GM18907 (cell line): Measurements from ENCODE around the gene ADAT1.

Experiments used
- ATAC-seq: cut with Tn5 transposase; IDR thresholded peaks from one replicate; pipeline ENCODE4 v1.9.1; 2021; ENCODE audit warnings: mild to moderate bottlenecking, moderate library complexity; ENCODE audit not compliant: unreplicated experiment

The ADAT1 gene

DNA sequence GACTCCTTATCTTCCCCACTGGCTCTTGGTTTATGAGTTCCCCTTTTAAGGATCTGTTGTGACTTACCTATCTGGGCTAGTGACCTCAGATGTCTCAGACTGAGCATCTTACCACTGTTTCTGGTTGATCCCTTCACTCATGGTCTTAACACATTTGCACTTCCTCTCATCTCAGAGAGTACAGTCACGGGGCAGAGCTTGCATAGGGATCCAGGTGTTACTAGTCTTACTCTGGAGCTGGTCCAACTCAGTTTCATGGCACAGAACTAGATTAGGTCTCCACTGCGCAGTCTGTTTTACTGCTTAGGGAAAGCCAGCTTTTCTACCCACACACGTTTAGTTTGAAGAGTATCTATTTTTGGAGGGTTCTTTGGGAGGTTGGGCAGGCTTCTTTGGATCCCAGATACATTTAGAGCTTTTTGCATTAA lies 46.7 kb downstream of the ADAT1 start:
- ATAC-seq: peak; percentile 50

DNA sequence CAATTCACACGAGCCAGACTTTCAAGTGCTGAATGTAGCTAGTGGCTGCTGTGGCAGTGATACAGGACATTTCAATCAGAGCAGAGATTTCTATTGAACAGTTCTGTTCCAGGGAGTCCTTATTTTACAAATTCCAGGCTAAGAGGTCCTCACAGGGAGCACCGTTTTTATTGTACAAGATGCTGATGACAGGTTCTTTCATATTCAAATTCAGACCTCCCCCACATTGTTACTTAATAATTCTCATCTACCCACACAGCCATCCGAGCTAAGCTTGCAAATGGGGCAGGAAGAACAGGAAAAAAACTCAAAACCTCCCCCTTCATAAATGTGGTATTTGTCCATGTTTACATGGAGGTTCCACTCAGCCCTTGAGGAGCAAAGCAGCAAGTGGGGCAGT lies 47.1 kb downstream of the ADAT1 start:
- no peak for ATAC-seq

DNA sequence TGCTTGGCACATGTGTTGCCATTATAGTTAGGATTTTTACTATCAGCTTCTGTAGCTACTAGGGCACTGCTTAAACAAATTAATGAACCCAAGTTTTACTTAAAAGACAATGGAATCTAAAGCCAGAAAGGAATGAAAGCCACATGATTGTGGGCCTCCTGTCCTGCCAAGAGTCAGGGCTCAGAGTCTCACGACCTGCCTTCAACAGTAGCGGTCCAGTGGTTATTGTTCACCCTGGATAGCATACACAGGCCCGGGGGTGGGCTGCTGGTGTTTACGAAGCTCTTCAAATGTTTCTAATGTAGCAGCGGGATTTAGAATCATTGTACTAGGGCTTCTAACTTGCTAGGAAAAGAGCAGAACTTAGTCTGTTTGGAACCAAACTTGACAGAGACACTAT lies 49.1 kb downstream of the ADAT1 start:
- no peak for ATAC-seq

DNA sequence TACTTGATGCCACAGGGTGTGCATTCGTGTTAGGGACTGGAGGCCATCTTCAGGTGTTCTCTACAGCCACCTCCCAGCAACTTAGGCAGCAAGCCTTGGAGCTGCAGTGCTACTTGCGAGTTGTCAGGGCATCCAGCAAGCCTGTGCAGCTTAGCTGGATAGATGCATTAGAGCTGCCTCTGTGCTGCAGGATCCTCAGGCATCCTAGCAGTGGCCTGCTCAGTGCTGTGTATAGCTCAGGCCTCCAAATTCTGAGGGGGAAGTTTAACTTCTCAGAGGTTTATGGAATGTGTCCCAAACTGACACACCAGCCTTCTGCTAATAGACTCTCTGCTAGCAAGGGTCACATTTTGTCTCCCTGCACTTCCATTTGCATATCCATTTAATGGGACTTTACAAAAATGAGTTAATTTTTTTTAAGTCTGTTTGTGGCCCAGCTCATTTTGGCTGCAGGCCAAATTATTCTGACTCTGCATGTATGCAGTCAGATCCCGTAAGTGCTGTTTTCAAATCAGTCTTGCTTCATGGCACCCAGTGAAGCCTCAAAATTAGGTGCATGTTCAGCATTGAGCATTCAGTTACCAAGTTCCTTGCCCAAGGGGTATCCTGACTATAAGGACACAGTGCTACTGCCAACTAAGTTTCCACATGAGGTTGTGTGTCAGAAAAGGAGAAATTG lies 50.1 kb downstream of the ADAT1 start:
- no peak for ATAC-seq

DNA sequence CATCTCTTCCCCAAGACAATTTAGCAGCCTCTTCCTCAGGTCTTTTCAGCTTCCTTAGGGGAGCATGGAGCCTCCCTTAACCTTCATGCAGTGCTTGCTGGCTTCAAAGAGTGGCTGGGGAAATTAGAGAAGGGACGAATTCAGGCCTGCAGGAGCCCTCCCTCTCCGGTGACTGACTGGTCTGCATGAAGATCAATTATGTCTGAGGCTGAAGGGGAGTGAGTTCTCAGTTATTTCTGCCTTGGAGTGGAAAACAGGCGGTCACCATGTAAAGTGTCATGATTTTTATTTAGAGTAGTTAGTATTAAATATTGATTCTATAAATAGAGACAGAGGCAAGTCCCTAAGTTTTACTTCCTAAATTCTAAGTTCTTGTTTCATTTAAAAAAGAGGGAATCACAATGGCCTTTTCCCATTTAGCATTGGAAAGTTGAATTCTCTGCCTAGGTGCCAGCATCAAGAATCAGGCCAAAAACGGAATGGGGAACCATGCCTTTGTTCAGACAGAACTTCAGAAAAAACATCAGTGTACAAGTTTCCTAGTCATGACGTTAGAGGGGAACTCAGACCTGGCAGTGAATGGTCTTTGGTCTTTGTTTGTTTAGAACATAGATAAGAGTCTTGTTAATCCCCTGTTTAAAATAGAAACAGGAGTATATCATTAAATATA lies 52.5 kb downstream of the ADAT1 start:
- ATAC-seq: no peak

DNA sequence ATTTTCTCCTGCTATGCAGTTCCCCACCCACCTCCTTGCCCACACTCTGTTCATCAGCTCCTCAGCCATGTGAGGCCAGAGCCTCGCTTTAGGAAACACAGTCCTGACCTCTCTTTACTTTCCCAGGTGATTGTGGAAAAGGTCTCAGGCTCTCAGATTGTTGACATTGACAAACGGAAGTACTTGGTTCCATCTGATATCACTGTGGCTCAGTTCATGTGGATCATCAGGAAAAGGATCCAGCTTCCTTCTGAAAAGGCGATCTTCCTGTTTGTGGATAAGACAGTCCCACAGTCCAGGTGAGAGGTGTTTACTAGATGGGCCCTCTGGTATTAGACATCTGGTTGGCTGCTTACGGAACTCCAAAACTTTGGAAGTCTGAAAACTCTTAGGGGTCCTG lies 55.2 kb downstream of the ADAT1 start:
- no peak for ATAC-seq

DNA sequence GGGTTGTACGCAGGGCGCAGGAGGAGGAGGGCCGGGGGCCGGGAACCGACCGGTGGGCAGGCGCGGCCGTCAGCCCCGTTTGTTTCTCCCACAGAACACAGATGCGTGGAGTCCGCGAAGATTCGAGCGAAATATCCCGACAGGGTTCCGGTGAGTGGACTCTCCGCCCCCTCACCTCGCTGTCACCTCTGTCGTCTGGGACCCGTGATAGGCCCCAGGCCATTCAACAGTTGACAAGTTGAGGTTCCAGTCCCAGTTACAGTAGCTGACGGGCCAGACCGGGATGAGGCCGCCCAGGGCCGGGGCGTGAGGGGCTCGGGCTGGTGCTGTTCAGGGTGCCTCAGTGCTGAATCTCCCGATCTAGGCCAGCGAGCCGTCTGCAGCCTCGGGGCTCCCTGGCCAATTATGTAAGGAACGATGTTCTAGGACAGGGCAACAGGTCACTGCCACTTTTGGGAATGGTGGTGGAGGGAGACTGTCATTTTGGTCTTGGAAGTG lies 56.3 kb downstream of the ADAT1 start:
- peak; percentile 9 for ATAC-seq

DNA sequence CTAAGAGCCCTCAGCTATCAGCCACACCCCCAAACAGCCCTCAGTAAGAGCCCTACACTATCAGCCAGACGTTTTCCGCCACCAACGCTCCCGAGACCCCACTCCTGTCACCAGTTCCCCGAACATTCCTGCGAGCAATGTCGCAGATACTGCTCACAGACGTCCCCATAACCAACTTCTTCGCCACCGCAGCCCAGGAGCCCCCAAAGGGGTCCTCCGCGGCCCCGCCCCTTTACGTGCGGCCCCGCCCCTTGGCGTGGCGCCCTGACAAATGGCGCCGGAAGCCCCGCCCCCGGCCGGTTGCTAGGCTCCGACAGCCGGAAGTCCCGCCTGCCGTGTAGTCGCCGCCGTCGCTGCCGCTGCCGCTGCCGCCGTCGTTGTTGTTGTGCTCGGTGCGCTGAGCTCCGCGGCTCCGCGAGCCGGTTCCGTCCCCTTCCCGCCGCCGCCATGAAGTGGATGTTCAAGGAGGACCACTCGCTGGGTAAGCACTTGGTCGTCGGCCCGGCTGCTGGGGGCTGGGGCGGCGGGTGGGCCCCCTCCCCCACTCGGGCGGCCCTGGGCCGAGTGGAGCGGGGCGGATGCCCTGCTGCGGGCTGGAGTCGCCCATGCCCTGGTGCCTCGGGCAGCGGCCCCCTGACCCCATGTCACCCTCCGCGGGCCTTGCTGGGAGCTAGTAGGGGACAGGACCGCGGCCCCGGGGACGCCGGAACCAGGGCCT lies 56.9 kb downstream of the ADAT1 start, which contains the start of gene GABARAPL2:
Gene GABARAPL2, plus strand, starts transcription at position 340 of the 718 bp plus-strand sequence. Its CDS starts 108 bp downstream, at position 448.
- ATAC-seq: peak; percentile 76

DNA sequence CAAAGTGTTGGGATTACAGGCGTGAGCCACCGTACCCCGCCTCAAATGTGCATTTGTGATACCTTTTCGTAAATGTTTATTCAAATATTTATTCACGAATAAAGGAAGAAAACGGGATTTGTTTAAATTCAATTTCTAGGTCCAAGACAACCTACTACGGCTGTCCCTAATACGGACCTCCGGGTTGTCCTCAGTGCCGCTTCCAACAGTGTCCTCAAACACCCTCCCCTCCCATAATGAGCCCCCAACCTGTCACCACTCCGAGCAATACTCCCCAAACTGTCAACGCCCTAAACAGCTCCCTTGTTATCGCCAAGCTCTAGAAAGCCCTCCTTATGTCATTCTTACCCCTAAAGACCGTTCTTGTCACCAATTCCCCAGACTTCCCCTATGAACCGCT lies 57.4 kb downstream of the ADAT1 start:
- peak; percentile 16 for ATAC-seq

DNA sequence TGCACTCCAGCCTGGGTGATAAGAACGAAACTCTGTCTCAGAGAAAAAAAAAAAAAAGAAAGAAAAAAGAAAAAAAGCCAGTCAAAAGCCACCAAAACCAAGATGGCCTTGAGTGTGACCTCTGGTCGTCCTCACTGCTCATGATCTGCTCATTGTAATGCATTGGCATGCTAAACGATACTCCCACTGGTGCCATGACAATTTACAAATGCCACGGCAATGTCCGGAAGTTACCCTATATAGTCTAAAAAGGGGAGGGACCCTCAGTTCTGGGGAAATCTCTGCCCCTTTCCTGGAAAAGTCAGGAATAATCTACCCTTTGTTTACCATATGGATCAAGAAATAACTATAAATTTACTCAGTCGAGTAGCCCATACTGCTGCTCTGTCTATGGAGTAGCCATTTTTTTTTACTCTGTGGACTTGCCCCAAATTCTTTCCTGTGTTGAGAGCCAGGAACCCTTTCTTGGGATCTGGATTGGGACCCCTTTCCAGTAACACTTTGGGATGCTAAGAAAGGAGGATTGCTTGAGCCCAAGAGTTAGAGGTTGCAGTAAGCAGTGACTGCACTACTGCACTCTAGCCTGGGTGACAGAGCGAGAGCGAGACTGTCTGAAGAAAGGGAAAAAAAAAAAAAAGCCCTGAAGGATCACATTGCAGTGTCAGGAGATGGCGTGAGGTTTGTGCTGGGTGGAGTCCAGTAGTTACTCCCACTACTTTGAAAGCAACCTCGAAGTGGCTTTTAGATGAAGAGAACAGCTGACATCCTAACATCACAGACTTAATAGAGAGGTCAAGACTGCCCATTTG lies 63.3 kb downstream of the ADAT1 start:
- ATAC-seq: no peak

DNA sequence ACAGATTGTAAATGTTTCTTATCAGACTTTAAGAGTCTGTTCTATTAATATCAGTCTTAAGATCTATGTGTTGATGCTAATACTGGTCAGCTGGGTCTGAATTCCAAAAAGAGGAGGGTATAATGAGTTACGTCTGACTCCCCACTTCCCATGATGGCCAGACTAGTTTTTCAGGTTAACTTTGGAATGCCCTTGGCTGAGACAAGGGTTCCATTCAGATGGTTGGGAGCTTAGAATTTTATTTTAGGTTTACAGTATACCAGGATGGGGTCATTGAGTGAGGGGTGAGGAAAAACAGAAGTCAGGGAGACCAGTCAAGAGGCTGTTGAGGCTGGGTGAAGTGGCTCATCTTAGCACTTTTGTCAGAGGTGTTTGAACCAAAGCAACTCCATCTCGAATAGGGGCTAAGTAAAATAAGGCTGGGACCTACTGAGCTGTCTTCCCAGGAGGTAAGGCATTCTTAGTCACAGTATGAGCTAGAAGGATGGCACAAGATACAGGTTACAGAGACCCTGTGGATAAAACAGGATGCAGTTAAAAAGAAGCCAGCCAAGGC lies 64.2 kb downstream of the ADAT1 start:
- ATAC-seq: no peak

DNA sequence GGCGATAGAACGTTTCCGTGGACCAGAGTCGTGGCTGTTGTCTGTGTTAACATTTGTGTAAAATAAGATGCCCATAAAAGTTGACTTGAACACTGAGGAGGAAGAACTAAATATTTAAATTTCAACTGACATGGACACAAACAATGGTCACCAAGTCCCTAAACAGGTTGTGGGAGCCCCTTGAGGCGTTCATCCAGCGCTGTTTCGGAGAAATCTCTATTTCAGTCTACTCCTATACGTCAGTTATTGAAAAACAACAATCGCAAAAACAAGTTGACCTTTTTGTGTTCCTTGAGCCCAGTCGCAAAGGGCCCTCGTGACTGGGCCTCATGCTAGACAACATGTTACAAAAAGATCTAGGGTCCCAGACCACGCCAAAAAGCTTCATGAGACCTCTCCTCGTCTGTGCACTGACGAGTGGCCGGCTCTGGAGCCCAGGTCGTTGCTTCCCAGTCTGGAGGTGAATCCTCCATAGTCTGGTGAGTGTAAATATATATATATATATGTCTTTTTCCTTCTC lies 66.6 kb downstream of the ADAT1 start:
- ATAC-seq: no peak

DNA sequence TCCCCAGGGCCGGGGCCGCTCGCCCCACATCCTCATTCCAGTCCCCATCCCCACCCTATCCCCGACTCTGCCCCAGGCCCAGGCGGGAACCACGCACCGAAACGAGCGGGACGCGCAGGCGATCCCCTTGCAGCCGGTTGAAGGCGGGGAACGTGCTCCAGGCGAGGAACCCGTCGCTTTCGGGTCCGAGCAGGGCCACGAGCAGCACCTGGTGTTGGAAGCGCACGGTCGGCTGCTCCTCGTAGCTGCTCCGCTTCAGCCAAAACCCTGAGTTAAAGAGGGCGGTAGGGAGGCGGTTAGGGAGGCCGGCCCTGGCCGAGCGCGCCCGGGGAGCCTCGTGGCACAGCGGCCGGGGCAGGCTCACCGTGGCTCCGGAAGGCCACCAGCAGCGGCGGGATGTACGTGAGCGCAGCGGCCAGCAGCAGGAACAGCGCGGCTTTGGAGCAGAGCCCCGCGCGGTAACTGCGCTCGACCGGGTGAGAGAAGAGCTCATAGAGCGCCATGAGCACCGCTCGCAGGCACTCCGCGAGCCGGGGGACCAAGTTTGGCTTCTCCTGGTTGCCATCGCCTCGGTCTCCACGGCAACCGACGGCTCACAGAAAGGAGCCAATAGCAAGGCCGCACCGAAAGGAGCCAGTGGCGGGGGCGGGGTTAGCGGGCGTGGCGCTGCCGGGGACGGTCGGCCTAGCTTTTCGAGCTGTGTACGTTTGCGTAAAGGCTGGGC lies 67.2 kb downstream of the ADAT1 start, which contains the start of gene TMEM231:
Gene TMEM231, minus strand, starts transcription at position 546 of the 724 bp plus-strand sequence. Its CDS starts 43 bp downstream, at position 503.
- peak; percentile 98 for ATAC-seq

DNA sequence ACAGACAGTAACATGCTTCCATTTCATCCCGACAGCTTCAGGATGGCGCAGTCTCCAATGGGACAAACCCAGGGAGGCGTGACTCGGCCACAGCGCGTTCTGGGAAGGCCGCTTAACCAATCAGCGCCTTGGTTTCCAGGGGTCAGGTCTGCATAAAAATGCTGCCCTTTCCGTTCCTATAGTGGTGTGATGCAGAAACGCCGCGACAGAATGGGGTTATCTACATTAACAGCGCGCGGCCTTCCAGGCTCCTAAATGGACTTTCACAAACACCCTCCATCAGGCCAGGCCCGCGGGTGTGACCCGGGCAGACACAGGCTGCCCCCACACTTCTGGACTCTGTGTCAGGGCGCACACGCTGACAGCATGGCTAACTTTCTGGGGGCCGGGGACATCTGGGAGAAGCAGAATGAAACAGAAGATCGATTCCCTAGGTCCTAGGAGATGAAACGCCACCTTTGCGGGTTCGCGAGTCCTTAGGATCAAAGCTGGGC lies 67.8 kb downstream of the ADAT1 start:
- ATAC-seq: peak; percentile 34

DNA sequence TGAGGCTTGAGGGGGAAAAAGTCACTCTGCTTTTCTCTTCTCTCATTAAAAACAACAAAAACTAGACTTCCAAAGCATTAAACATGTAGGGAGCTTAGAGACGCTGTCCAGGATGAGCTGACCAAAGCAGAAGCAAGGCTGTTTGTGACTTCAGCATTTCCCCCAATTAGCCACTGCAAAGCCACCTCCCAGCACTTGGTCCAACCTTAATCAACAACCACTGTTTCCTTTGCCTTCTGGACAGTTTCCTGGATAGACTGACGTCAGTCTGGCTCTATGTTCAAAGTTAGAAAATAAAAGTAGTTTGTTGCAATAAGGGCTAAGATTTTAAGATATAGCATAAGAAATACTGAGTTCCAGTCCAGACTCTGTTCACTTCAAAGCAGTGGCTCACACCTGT lies 70.1 kb downstream of the ADAT1 start:
- no peak for ATAC-seq

DNA sequence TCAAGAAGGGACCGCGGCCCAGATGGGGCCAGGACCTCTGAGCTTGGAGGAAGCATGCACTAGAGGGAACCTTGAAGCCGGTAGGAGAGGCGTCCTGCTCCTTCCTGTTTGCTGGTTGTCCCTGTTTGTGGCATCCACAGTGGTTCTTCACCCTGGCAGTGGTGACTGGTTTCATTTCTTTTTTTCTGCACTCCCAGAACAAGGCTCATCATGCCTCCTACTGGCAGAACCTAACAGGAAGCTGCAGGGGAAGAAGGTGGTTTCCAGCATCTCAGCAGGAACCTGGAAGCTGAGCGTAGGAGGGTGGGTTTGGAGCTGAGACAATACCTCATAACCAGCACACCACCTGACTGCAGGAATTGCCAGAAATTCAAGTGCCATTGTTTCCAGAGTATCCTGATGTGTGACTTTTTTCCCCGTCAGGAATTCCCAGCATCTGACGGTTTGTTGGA lies 72.8 kb downstream of the ADAT1 start:
- peak; percentile 86 for ATAC-seq
